HEK293T (cell line): ENCODE data around the gene CREB3L4.

ENCODE experiments used
- CTCF ChIA-PET: fragments of 350-600 bp; formaldehyde crosslinking; extraction: SDS; loops from one replicate; lab custom pipeline; 2021; ENCODE audit warnings: antibody characterized with exemption, inconsistent platforms; lab: Yijun Ruan, JAX
- POLR2A ChIA-PET: fragments of 350-600 bp; formaldehyde crosslinking; extraction: SDS; loops from one replicate; lab custom pipeline; 2020; ENCODE audit warnings: antibody characterized with exemption, inconsistent platforms; lab: Yijun Ruan, JAX
- DNase-seq: peaks from one replicate; pipeline ENCODE4 v3.0.0; 2012; ENCODE audit warnings: mixed read lengths; ENCODE audit errors: extremely low spot score
- ARNT ChIP-seq: fragments of 450-650 bp; IDR thresholded peaks from 2 replicates; pipeline ENCODE4 v1.6.1; 2017; ENCODE audit warnings: mild to moderate bottlenecking
- BHLHE40 ChIP-seq: fragments of 450-650 bp; IDR thresholded peaks from 2 replicates; pipeline ENCODE4 v1.6.1; 2016; ENCODE audit warnings: mild to moderate bottlenecking, moderate library complexity, borderline replicate concordance
- ELF4 ChIP-seq: fragments of 450-650 bp; IDR thresholded peaks from 2 replicates; pipeline ENCODE4 v1.6.1; 2017; ENCODE audit warnings: antibody characterized with exemption
- FOXA1 ChIP-seq: fragments of 450-650 bp; IDR thresholded peaks from 2 replicates; pipeline ENCODE4 v1.6.1; 2016; ENCODE audit warnings: mild to moderate bottlenecking
- FOXK2 ChIP-seq: fragments of 450-650 bp; IDR thresholded peaks from 2 replicates; pipeline ENCODE4 v1.6.1; 2016; ENCODE audit warnings: mild to moderate bottlenecking
- FOXM1 ChIP-seq: fragments of 450-650 bp; IDR thresholded peaks from 2 replicates; pipeline ENCODE4 v1.6.1; 2017; ENCODE audit warnings: mild to moderate bottlenecking, borderline replicate concordance
- HDGF ChIP-seq: fragments of 450-650 bp; IDR thresholded peaks from 2 replicates; pipeline ENCODE4 v1.6.1; 2017; ENCODE audit warnings: antibody characterized with exemption, borderline replicate concordance
- L3MBTL2 ChIP-seq: fragments of 450-650 bp; conservative IDR thresholded peaks from 2 replicates; pipeline ENCODE4 v1.6.1; 2016; ENCODE audit warnings: mild to moderate bottlenecking
- LEF1 ChIP-seq: fragments of 450-650 bp; IDR thresholded peaks from 2 replicates; pipeline ENCODE4 v1.6.1; 2017; ENCODE audit warnings: mild to moderate bottlenecking, borderline replicate concordance
- NFRKB ChIP-seq: fragments of 450-650 bp; IDR thresholded peaks from 2 replicates; pipeline ENCODE4 v1.6.1; 2016; ENCODE audit warnings: mild to moderate bottlenecking, moderate library complexity
- PKNOX1 ChIP-seq: fragments of 450-650 bp; IDR thresholded peaks from 2 replicates; pipeline ENCODE4 v1.6.1; 2016
- SP1 ChIP-seq: fragments of 450-650 bp; IDR thresholded peaks from 2 replicates; pipeline ENCODE4 v1.6.1; 2017
- SUZ12 ChIP-seq: fragments of 450-650 bp; IDR thresholded peaks from 2 replicates; pipeline ENCODE4 v1.6.1; 2016; ENCODE audit warnings: mild to moderate bottlenecking
- TARDBP ChIP-seq: fragments of 450-650 bp; IDR thresholded peaks from 2 replicates; pipeline ENCODE4 v1.6.1; 2016
- ZNF384 ChIP-seq: fragments of 450-650 bp; IDR thresholded peaks from 2 replicates; pipeline ENCODE4 v1.6.1; 2016

CREB3L4 gene

GRCh38 chr1:153985941-153986761, 18.4 kb downstream of the CREB3L4 start, which contains the start of gene RAB13:
Gene RAB13, minus strand, starts transcription at chr1:153986339. Its CDS starts 103 bp downstream, at chr1:153986236.
- ChIA-PET CTCF (interaction anchor here (0.6 to 3.0 kb wide), 21 partner anchors 8 to 633 kb away, joined by 3 to 16 read pairs (median 5); partner anchors contain the start of genes CREB3L4, DENND4B, GATAD2B and JTB), POLR2A (interaction anchor here (0.5 to 7.2 kb wide), 19 partner anchors 8 to 351 kb away, joined by 3 to 106 read pairs (median 4); partner anchors contain the start of genes CREB3L4, DENND4B, GATAD2B and JTB)
- TF ChIP-seq ELF4: no peak
- TF ChIP-seq L3MBTL2: 0 out of 2 replicates have a peak, but pooled peaks have one; percentile 22
- no peak for TF ChIP-seq HDGF
- DNase-seq: peak; percentile 88

DNA sequence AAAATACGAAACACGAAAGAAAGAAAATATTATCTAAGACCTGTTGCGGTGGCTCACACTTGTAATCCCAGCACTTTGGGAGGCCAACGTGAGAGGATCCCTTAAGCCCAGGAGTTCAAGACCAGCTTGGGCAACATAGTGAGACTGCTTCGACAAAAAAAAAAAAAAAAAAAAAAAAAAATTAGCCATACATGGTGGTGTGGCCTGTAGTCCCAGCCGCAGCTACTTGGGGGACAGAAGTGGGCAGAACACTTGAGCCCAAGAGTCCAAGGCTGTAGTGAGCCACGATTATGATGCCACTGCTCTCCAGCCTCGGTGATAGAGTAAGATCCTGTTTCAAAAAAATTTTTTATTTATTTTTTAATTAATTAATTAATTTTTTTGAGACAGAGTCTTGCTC, 19.9 kb downstream of the CREB3L4 start:
- CTCF ChIA-PET: interaction anchor here (0.7 to 3.0 kb wide), 9 partner anchors 10 to 189 kb away, joined by 3 to 16 read pairs (median 7); partner anchors contain the start of genes CREB3L4, DENND4B, JTB and SLC39A1
- POLR2A ChIA-PET: interaction anchor here (0.7 to 7.2 kb wide), 8 partner anchors 12 to 204 kb away, joined by 3 to 106 read pairs (median 16); partner anchors contain the start of genes CREB3L4, DENND4B, GATAD2B and JTB
- DNase-seq: no peak
- TF ChIP-seq SP1 (no peak), FOXK2 (no peak), ZNF384 (peak; percentile 71), HDGF (no peak), PKNOX1 (no peak)

- TF ChIP-seq NFRKB: peak; percentile 66; the same call in 1 of the 2 replicates
- TF ChIP-seq BHLHE40: no peak
- TF ChIP-seq ZNF384: no peak
- no peak for TF ChIP-seq HDGF
- TF ChIP-seq FOXM1: no peak
- TF ChIP-seq SP1: no peak
- no peak for TF ChIP-seq LEF1
- no peak for TF ChIP-seq SUZ12
- peak; percentile 99 for TF ChIP-seq ELF4
- peak; percentile 82; the same call in 1 of the 2 replicates for TF ChIP-seq PKNOX1
- POLR2A ChIA-PET: interaction anchor here (0.6 to 7.2 kb wide), 80 partner anchors 10 to 425 kb away, joined by 3 to 106 read pairs (median 4); partner anchors contain the start of genes CHTOP, CREB3L4, CRTC2 and DENND4B
- CTCF ChIA-PET: interaction anchor here (0.6 kb wide), 1 partner anchor 148 kb away, joined by 3 read pairs; no protein-coding TSS in a partner anchor
- peak; percentile 98 for DNase-seq
These were observed 22.9 kb downstream of the CREB3L4 start, which contains the start of gene RPS27 for GRCh38 chr1:153990468-153991150. Gene RPS27, plus strand, starts transcription at chr1:153990762. Its CDS starts 35 bp downstream, at chr1:153990797.

GRCh38 chr1:153991151-153991630, 23.5 kb downstream of the CREB3L4 start:
- DNase-seq: no peak
- CTCF ChIA-PET: no interaction called here
- POLR2A ChIA-PET: interaction anchor here (0.9 to 7.2 kb wide), 34 partner anchors 10 to 446 kb away, joined by 3 to 106 read pairs (median 6); partner anchors contain the start of genes CHTOP, CREB3L4, CRTC2 and DENND4B
- TF ChIP-seq BHLHE40: no peak
- TF ChIP-seq ZNF384: no peak
- TF ChIP-seq ARNT: no peak
- TF ChIP-seq HDGF: no peak
- no peak for TF ChIP-seq L3MBTL2
- no peak for TF ChIP-seq TARDBP

GRCh38 chr1:153991806-153992205, 24.1 kb downstream of the CREB3L4 start:
- TF ChIP-seq NFRKB (no peak), BHLHE40 (0 out of 2 replicates have a peak, but pooled peaks have one; percentile 10)
- POLR2A ChIA-PET: interaction anchor here (0.9 to 3.3 kb wide), 12 partner anchors 9 to 447 kb away, joined by 3 to 48 read pairs (median 5); partner anchors contain the start of genes CREB3L4, CRTC2, SLC39A1 and TPM3
- DNase-seq: no peak
- CTCF ChIA-PET: no interaction called here

DNA sequence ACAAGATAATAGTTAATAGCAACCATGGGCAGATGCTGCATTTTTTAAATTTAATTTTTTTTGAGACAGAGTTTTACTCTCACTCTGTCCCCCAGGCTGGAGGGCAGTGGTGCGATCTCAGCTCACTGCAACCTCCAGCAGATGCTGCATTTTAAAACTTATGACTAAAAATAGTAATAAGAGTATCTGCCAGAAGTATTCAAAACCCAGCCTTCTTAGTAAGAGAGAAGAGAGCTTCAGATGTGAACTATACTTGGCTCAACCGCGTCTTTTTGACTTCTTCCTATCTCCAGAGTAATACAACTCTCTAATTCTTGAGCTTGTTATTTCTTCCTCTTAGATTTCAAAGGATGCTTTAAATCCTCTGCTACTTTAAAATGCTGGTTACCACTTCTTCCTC, 27.5 kb downstream of the CREB3L4 start:
- TF ChIP-seq BHLHE40 (no peak), L3MBTL2 (no peak), PKNOX1 (no peak), HDGF (no peak), SP1 (no peak), LEF1 (no peak), SUZ12 (no peak), NFRKB (no peak), TARDBP (no peak), FOXK2 (no peak), FOXM1 (no peak), ARNT (no peak), FOXA1 (no peak)
- DNase-seq: no peak
- POLR2A ChIA-PET: interaction anchor here (0.5 to 1.4 kb wide), 4 partner anchors 9 to 323 kb away, joined by 3 to 4 read pairs (median 3); partner anchors contain the start of gene RAB13
- CTCF ChIA-PET: no interaction called here
